GM21528 (cell line): ENCODE results near the gene ST6GALNAC5.

Source experiments
- ATAC-seq: cut with Tn5 transposase; IDR thresholded peaks from one replicate; pipeline ENCODE4 v1.9.1; 2021; ENCODE audit warnings: mild to moderate bottlenecking, moderate library complexity; ENCODE audit not compliant: unreplicated experiment, low FRiP score

ST6GALNAC5 gene

DNA sequence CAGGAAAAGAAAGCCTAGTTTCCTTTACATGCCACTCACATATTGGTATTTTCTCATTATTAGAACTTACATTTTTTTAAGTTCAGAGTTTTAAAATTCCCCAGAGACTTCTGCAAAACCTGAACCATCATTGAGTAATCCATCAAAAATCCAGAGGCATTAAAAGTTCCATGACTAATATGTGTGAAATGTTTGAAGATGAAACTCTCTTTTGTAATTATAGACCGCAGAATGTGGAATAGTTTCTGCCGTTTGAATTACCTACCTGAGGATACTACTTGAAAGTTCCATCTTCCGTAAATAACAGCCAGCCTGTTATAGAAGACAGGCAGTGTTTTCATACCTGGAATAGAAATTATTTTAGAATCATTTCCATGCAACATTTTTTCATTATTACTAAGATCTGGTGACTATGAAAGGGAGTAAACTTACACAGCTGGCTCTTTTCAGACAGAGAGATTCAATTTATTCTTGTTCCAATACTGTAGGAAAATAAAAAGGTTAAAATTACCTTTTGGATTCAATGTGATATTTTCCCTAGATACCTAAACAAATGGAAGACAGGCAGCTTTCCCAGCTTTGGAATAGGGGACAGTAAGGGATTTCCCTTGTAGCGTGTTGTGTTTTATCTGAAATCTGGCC is 131.4 kb downstream of the ST6GALNAC5 start:
- ATAC-seq = no peak

DNA sequence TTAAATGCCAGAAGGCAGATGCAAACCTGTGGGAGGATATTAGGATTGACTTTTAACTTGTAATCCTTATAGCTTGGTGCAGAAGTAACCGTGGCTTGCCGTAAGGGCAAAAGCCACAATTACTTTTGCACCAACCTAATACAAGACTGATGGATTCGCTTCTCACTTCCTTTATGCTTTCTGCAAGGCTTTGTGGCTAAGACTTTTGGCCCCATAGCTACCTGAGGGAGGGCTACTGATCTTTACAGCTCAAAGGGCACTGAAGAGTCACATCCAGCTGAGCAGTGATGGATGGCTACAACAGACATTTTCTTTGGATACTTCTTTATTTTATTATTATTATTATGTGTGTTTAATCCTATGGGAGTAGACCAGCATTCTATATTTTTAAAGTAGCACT is 140.4 kb downstream of the ST6GALNAC5 start:
- ATAC-seq = no peak

DNA sequence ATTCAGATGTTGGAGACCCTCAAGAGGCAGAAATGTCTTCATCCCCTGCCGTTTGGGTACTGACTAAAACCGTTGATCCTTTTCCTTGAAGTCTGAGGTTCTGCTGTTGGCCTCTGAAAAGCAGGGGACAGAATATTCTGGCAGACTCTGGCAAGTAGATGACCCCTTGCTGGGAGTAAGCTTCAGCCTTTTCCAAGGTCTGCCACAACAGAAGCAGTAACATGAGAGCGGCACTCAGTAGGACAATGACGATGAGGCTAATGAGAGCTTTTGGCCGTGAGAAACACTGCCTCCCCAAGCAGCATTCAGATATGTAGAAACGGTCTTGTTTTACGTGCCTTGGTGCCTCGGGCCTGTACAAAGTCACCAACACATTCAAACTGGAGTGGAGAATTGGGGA is 143.7 kb downstream of the ST6GALNAC5 start:
- ATAC-seq = no peak

DNA sequence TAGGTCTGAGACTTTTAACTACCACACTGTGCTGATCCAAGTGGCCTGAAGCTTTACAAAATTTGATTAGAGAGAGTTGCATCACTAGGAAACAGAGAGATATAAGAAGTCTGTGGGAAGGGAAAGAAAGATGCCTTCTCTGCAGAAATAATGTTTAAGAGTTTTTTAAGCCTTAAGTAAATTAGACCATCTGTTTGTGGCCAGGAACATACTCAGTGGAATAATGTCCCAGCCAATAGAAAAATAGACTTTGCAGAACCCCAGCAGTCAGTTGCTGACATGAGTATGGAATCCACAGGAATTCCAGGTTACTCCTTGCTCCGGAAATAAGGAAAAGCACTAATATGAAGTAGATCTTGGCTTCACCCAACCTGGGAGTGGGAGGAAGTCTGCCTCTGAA is 144.8 kb downstream of the ST6GALNAC5 start:
- no peak for ATAC-seq

DNA sequence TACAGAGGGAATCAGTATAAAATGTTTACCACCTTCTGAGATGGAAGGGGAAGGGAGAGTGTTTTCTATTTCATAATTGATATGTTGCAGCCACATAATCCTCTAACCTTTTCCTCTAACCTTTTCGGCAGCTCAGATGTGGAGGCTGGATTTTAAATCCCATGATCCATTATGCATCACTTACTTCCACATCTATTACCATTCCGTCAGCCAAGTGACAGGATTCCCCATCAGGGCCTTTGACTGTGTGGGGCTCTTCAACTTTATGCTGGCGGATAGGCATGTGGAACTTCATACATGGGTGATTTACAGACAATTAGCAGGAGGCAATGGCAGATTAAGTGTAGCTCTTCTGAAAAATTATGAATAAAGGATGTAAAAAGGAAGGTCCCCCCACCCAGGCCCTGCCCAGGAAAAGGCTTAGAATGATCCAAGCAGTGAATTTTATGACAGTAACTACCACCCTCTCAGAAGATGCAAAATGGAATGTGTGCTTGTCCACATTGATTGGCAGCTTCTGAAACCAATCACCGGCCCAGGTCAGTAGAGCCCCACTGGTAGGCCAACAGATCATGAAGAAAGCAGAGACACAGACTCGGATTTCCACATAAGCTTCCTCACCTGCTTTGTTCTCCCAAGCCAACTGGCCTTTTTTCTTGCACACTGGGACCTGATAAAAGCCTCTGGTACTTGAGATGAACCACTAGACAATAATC is 147.0 kb downstream of the ST6GALNAC5 start:
- no peak for ATAC-seq

DNA sequence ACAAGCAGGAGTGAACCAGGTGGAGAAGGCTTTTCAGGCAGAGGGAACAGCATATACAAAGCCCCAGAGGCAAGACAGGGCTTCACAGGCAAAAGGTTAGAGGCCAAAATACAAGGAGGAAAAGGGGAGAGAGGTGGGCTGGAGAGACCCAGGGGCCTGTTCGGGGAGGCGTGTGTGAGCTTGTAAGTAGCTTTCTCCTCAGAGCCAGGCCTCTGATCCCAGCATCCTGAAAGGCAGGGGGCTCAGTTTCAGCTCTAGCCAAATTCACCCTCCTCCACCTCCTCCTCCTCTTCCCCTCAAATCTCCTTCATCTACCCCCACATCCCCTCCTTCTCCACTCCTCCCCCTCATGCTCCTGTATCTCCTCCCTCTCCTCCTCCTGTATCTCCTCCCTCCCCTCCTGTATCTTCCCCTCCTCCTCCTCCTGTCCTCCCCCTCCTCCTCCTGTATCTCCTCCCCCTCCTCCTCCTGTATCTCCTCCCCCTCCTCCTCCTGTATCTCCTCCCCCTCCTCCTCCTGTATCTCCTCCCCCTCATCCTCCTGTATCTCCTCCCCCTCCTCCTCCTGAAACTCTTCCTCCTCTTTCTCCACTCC is 148.6 kb downstream of the ST6GALNAC5 start:
- ATAC-seq = no peak

DNA sequence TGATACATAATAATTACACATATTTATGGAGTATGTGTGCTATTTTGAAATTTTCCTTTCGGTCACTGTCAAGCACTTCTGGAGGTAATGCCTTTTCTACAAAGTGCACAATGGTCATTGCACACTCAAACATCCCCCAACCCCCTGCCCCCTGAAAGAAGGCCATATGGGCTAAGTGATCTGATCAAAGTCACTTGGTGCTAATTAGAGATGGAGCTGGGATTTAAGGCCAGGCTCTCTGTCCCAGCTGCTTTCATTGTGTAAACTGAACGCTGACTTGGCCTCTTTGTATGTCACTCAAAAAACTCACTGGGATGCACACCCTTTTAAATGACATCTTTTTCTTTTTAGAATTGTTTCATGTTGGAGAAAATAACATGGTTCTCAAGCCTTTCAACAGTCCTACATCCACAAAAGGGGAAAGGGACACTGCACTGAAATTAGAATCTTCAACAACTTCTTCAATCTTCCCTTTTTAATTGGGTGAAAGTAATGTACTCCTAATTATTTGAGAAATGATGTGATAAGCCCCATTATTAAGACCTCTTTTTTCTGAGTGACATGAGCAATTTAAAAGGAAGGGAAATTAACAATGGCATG is 149.2 kb downstream of the ST6GALNAC5 start:
- ATAC-seq = no peak

DNA sequence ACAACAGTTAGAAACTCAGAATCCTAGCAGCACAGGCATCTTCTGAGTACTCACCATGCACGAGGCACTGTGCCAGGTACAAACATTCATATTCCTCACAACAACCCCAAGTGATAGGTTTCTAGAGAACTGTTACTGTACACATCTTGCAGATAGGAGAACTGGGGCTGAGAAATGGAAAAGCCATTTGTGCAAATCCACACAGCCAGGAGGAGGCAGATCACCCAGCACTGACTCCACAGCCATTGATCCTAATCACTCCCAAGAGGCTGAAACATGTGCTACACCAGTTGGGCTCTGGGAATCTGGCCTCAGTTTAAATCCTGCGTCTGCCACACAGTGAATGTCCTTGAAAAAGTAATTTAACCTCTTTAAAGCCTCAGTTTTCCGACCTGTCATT is 151.0 kb downstream of the ST6GALNAC5 start:
- no peak for ATAC-seq

DNA sequence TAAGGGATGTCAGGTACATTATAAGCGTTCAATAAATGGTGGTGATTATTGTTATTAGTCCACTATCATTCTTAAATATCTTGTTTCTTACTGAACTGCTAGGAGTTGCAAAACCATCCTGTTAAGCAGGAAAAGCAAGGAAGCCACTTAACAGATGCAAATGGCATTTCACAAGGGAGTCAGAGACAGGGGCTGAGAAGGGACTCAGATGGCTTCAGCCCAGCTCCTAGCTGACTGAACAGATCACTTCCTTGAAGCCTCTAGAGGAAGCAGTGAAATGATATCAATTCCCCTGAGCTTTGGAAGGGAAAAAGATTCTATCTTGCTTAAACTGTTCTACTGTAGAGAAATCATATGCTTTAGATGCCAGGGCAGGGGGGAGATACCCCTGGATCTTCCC is 151.5 kb downstream of the ST6GALNAC5 start:
- no peak for ATAC-seq

DNA sequence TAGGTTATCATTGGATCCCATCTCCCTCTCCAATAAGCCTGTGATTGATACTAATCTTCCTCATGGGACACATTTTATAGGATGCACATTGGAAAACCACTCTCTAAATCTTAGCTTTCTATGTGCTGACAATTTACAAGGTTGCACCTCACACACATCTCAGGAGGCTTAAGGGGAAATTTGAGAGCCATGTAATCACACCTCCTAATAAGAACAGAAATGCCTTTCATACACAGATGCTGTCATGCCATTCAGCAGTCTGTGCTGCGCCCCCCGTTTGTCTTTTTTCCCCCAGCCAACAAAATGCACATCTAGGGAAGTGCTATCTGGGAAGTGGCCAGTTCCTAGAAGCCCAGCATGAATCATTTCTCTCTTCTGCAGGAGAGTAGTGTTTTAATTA is 154.5 kb downstream of the ST6GALNAC5 start:
- ATAC-seq = no peak

DNA sequence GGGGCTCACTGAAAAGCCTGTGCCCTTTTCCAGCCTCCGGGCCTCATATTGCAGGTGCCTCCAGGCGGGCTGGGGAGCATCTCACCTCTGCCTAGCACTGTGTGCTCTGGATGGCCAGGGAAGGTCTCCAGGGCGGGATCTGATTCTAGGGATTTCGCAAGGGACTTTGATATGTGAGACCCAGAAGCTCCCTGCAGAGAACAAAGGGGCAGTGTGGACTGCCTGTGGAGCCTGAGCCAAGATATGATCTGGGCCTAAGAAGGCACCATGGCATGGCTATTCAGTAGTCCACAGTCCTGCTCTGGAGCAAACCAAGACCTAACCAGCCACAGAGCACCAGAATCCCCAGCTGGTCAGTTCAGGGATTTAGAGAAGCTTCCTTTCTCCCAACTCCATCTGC is 157.2 kb downstream of the ST6GALNAC5 start:
- no peak for ATAC-seq

DNA sequence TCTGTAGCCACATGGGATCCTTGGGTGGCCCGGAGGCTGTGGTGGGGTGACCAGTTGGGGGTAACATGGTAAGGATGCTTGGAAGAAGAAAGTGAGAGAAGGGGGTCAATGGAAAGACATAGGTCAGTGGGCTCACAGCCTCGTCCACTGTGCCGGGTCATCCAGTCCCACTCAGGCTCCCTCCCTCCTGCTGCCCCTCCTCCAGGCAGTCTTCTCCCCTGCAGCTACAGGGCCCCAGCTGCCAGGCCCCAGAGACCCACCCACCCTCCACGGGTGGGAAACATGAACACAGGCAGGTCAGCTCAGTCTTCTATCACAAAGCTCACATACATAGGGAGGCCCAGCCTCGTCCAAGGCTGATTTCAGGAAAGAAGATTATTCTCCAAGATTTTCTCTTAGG is 158.3 kb downstream of the ST6GALNAC5 start:
- ATAC-seq = no peak

DNA sequence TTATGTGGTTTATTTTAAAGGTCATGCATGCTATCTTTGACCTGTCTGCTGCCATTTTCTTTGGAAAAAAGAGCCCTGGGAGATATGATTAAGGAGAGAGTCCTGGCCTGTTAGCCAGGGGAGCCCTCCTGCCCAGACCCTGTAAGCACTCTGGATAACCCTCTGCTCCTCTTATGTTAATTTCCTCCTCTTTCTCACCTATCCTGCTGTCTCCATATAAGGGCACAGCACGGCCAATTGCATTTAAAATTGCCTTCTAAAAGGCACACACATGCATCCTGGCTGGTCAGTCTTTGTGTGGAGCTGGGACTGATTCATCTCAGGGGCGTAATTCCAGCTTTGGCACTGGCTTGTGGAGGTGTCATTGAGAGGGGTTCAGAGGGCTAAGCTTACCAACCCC is 158.9 kb downstream of the ST6GALNAC5 start:
- ATAC-seq = no peak

DNA sequence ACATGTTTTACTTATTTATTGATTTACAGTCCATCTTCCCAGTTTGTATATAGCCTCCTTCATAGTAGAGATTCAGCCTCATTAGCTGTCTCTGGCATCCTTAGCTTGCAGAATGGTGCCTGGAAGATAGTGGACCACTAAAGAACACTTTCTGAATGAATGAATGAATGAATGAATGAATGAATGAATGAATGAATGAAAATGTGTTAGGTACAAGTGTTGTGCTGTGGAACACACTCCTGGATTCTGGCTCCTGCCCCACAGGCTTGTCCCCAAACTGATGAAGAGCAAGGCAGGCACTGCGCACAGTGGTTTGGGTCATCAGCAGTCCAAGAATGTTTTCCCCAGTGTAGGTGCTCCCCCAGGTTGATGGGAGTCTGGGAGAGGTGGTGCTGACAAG is 159.4 kb downstream of the ST6GALNAC5 start:
- ATAC-seq = no peak

DNA sequence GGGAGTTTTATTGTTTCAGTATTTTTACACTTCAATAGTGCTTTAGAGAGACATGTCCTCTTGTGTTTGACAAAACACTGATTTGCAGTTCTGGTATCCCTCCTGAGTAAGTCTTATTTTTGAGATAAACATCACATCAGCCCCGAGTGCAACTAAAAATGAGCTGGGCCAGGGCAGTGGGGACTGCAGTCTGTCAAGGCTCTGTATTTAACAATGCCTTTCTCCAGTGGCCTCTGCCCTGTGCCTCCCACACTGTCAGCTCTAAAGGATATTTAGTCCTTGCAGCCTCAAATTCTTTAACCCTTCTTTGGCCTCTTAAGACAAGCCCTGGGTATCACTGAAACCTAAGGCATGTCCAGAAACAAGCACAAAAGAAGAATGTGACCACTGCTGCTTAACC is 160.6 kb downstream of the ST6GALNAC5 start:
- ATAC-seq = no peak

DNA sequence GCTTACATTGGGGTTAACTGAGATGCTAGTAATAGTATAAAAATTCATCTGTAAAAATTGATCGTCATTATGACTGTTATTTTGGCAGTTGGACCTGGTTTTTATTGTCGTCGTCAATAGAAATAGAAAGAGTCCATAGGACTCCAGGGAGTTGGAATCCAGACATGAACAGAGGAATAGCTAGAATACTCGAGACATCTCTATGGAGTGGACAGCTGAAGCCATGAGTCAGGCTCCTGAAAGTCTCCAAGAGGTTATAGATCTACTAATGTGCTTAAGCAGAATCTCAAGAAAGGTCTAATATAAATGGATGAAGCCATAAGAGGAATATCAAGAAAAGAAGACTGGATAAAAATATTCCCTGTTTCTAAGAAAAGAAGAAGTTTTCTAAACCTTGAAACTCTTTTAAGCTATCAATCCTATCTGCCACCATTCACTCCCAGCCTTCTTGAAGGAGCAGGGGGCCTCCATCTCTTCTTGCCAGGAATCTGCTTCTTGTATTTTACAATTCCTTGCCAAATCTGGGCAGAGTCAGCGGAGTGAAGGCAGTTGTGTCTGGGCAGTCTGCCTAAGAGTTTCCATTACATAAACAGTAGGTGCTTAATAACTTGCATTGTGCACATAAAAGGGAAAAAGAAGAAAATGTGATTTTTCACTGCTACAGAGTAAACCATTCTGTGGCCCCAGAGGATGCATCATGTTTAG is 163.3 kb downstream of the ST6GALNAC5 start:
- no peak for ATAC-seq

DNA sequence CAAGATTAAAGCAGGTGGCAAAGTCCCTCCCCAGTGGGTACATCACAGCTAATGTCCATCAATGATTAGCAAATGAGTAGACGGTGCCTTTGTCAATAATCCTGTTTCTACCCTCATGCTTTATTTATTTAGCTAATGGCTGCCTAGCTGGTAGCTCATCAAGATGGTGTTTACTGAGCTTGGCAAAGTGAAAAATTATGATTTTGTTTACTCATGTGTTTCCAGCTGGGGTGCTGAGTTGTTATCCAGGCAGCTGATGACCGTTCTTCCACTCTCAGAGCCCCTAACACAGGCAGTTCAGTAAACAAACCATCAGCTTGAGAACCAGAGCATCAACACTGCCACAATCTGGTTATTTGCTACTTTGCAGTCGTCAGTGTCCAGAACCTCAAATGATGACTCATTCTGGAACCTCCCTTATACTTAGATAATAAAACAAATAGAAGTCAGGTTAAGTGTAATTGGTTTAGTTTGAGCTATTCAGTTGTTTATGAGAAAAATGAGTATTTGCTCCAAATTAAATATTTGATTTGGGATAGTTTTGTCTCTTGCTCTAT is 163.9 kb downstream of the ST6GALNAC5 start:
- ATAC-seq = no peak

DNA sequence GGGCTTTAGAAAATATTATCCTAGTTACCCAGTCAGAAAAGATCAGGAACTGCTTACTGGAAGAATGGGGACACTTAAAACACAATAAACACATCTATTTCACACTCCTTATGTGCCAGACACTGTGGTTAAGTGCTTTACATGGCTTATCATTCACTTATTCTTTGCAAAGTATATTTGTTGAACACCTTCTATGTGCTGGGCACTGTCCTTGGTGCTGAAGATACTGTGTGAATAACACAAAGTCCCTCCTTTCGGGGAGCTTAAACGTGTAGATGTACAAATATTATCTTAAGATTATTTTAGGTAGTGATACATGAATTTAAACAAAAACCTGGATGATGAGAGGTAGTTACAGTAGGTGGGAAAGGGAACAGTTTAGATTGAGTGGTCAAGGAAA is 169.3 kb downstream of the ST6GALNAC5 start:
- no peak for ATAC-seq

DNA sequence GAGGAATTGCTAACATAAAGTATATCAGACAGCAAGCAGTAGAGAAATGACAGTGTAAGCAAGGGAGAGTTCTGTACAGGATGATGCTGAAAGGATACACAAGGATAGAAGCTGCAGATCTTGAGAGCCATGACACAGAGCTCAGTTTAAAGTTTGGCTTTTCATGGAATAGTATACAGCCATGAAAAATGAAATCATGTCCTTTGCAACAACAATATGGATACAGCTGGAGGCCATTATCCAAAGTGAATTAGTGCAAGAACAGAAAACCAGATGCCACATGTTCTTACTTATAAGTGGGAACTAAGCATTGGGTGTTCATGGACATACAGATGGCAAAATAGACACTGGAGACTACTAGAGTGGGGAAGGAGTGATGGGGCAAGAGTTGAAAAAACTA is 169.8 kb downstream of the ST6GALNAC5 start:
- ATAC-seq = no peak

DNA sequence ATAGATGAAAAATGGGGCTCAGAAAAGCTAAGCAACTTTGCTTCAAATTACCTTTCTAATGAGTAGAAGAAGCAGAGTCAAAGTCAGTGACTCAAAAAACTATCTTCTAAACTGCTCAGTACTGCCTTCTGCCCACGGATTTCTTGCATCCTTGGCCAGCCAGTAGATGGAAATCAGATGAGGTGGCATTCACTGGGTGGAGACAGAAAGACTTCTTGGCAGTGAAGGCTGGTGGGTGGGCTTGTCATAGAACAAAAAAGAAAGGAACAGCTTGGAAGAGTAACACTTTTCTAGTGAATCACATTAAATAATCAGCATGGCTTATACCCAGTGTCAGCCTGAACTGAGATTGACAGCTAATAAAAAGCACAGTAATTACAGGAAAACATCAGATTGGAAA is 170.7 kb downstream of the ST6GALNAC5 start:
- ATAC-seq = no peak

DNA sequence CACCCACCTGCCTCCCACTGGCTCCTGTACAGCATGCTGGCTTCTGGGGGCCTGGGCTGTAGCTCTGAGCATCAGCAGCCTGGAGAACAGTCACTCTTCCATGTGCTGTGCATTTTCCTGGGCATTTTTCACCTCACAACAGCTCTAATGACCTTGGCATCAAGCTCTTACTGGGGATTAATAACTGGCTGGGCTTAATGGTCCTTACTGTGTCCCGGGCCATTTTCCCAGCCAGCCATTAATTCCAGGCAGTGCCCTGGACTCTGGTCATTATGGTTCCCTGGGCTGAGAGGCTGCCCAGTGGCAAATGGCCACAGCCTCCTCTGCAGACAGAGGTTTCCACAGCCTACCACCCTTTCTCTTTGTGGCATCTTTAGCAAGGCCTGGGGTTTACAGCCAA is 171.8 kb downstream of the ST6GALNAC5 start:
- no peak for ATAC-seq
